ENCODE results near the gene SEZ6L.
A peak's percentile ranks its signal among the peaks of the same experiment; 100 is the strongest.

SEZ6L gene

DNA sequence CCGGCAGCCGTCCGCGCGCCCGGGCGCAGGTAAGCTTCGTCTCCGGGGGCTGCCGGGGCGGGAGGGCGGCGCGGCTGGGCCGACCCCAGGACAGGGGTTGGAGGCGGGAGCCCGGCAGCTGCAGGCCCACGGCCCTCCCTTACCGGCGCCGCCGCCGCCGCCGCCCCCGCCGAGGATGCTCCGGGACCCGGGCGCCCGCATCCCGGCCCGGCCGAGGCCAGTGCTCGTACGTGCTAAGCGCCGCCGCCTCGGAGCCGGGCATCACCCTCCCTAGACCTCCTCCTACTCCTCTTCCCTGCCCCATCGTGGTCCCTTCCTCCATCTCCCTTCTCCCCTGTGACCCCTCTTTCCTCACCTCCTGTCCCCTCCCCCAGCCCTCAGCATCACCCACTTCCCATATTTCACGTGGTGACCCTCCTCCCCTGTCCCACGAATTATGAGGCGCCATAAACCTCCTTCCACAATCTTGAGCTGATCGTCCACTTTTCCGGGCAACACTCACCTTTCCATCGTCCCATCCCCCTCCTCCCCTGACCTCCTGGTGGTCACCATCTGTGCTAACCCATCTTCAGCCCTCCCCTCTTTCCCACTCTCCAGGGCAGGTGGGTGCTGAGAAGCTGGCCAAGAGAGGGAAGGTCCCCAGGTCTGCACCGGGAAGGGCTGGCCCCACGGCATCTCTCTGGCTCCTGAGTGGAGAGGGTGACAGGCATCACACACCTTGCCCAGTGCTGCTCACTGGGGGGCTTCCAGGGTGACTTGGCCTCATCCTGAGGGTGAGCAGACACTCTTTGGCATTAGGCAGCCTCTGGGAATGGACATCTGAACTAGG is 260.4 kb downstream of the SEZ6L start:
- TF ChIP-seq CTCF (IDR thresholded peaks at IDR 0.05; ENCODE audit: control insufficient read depth, extremely low read depth, insufficient read depth) = no peak
- no peak for DNase-seq (ENCODE audit: low read depth)
- peak overlapping the region; percentile 32 for H3K4me3 ChIP-seq (ENCODE audit: low read depth, low read length)

DNA sequence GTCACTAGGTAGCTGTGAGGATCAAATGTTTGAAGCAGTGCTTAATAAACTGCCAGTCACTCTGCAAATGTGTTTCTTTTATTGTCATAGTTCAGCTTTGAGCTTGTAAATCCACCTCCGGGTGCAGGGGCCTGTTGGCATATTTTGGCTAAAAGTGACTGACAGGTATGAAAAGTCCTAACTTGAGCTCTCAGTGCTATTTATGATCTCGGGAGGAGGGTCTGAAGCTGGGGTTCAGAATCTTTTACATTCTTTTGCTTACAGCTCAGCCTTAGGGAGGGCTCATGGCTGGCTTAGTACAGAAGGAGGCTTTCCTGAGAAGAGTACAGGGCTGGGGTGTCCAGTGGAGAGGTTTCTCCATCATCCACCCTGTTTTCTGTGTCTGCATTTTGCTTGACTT is 261.3 kb downstream of the SEZ6L start:
- DNase-seq (ENCODE audit: low read depth) = no peak
- no peak overlapping the region for H3K4me3 ChIP-seq (ENCODE audit: low read depth, low read length)
- no peak for TF ChIP-seq CTCF (IDR thresholded peaks at IDR 0.05; ENCODE audit: control insufficient read depth, extremely low read depth, insufficient read depth)

GRCh38 chr22:26431261-26431995 is 262.2 kb downstream of the SEZ6L start:
- H3K4me3 ChIP-seq (ENCODE audit: low read depth, low read length) = no peak overlapping the region
- DNase-seq (ENCODE audit: low read depth) = no peak
- no peak for TF ChIP-seq CTCF (IDR thresholded peaks at IDR 0.05; ENCODE audit: control insufficient read depth, extremely low read depth, insufficient read depth)

DNA sequence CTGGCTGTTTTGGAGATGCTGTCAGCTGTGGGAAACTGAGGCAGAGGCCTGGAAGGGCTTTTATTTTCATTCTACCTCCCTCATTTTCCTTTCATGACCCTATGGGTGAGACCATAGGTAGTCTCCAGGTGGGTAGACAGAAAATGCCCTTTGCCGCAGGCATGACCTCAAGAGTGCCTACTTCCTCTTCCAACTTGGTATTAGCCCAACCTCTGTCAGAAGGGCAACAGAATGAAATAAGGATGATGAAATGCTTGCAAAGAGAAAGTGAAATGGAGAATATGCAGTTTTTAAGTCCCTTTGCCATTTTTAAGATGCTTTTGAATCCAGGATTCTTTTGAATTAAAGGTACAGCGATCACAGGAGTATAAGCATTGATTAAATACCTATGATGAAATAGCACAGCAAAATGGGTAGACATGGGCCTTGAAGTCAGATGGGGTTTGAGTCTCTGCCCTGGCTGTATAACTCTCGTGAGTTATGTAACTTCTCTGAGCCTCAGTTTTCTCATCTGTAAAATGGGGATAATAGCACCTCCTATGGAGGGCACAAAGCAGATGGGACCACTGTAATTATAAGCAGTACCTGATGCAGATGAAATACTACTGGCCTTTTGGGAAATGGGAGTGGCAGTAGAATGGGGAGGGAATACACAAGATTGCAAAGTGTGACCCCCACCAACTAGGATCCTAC is 263.5 kb downstream of the SEZ6L start:
- no peak for DNase-seq (ENCODE audit: low read depth)
- no peak for TF ChIP-seq CTCF (IDR thresholded peaks at IDR 0.05; ENCODE audit: control insufficient read depth, extremely low read depth, insufficient read depth)
- no peak overlapping the region for H3K4me3 ChIP-seq (ENCODE audit: low read depth, low read length)
